Measurements from ENCODE around the gene DDX23.

GRCh38 chr12:48856379-48856778 lies 4.4 kb upstream of the DDX23 start:
- TF ChIP-seq CTCF (IDR thresholded peaks at IDR 0.05) (no peak), POLR2A (IDR thresholded peaks at IDR 0.05) (no peak)
